GM12878 (cell line): ENCODE measurements around the gene SAMHD1. TPM values are rescaled to one million over a fixed set of nuclear protein-coding genes. Genes with fewer than 3 reads are reported as not detected.

ENCODE experiments used
- ATAC-seq: fragments of 200-7000 bp; cut with Tn5 transposase; 3 replicates; pipeline ENCODE4 v1.9.1; 2020; ENCODE audit warnings: mild to moderate bottlenecking, moderate library complexity
- BruUV-seq: library from RNA; stranded (reverse); fragments of 400-500 nt; replicated peaks from 2 replicates; lab custom pipeline; 2021; lab: Mats Ljungman, UMichigan
- CTCF ChIA-PET: fragments of 300-600 bp; sonication (Branson Sonifier 250); formaldehyde crosslinking; extraction: SDS; loops from one replicate; lab custom pipeline; 2021; ENCODE audit warnings: inconsistent platforms; lab: Yijun Ruan, JAX
- POLR2A ChIA-PET: fragments of 350-600 bp; formaldehyde crosslinking; extraction: SDS; loops from one replicate; lab custom pipeline; 2021; ENCODE audit warnings: inconsistent platforms; lab: Charles Lee
- RAD21 ChIA-PET: fragments of 300-600 bp; sonication (Branson Sonifier 250); formaldehyde crosslinking; loops from one replicate; lab custom pipeline; 2023; ENCODE audit warnings: antibody characterized with exemption; ENCODE audit not compliant: unreplicated experiment; lab: Charles Lee
- SMC1A ChIA-PET: fragments of 300-600 bp; sonication (Branson Sonifier 250); formaldehyde crosslinking; loops from one replicate; lab custom pipeline; 2023; ENCODE audit not compliant: unreplicated experiment, uncharacterized antibody; lab: Charles Lee
- DNase-seq: peaks from one replicate; pipeline ENCODE4 v3.0.0-alpha.2; 2011; ENCODE audit warnings: low read depth, low spot score
- FAIRE-seq: peaks from 3 replicates; lab custom pipeline; 2011; peaks lifted over from hg19 to GRCh38; lab: Jason Lieb, UNC
- H2AFZ ChIP-seq: 2 replicates; pipeline ENCODE4 v1.6.0; 2011; ENCODE audit warnings: low read depth, low read length, control low read depth; ENCODE audit not compliant: control insufficient read depth
- H3K27ac ChIP-seq: 2 replicates; pipeline ENCODE4 v1.5.1; 2011; ENCODE audit warnings: control low read depth; ENCODE audit not compliant: control insufficient read depth, insufficient read depth
- H3K27me3 ChIP-seq, 2 experiments: replicated peaks in 1 of 2; 2 replicates each; pipeline versions ENCODE4 v1.6.0 to v1.6.1; 2011; ENCODE audit warnings: low read length in 1 of 2; ENCODE audit not compliant: control insufficient read depth in 2 of 2, insufficient read depth in 2 of 2
- H3K36me3 ChIP-seq, 2 experiments: 2 replicates each; pipeline ENCODE4 v1.5.1; 2011; ENCODE audit warnings: low read length in 1 of 2; ENCODE audit not compliant: control insufficient read depth in 2 of 2, insufficient read depth in 2 of 2
- H3K4me1 ChIP-seq: 2 replicates; pipeline ENCODE4 v1.6.1; 2011; ENCODE audit warnings: mild to moderate bottlenecking, low read length, moderate library complexity, mixed read lengths; ENCODE audit not compliant: control insufficient read depth, insufficient read depth
- H3K4me2 ChIP-seq: 2 replicates; pipeline ENCODE4 v1.6.0; 2011; ENCODE audit warnings: control low read depth; ENCODE audit not compliant: control insufficient read depth, insufficient read depth
- H3K4me3 ChIP-seq: fragments of 200-600 bp; sonication (generic); 2 replicates; pipeline ENCODE4 v1.5.1; 2016
- H3K79me2 ChIP-seq: 2 replicates; pipeline ENCODE4 v1.6.0; 2011; ENCODE audit warnings: low read length; ENCODE audit not compliant: control insufficient read depth, insufficient read depth
- H3K9ac ChIP-seq: 2 replicates; pipeline ENCODE4 v1.8.0; 2011; ENCODE audit warnings: low read length, control low read depth, mixed read lengths; ENCODE audit not compliant: control insufficient read depth, insufficient read depth
- H3K9me3 ChIP-seq: replicated peaks from 3 replicates; pipeline ENCODE4 v1.5.1; 2011; ENCODE audit warnings: mild to moderate bottlenecking, low read length; ENCODE audit not compliant: control insufficient read depth, insufficient read depth
- H4K20me1 ChIP-seq: 2 replicates; pipeline ENCODE4 v1.6.0; 2011; ENCODE audit not compliant: control insufficient read depth, insufficient read depth
- ASH2L ChIP-seq: fragments of 300-600, 200-600 bp; sonication (generic); IDR thresholded peaks from 2 replicates; pipeline ENCODE4 v1.6.1; 2017; ENCODE audit warnings: low read depth, mild to moderate bottlenecking, borderline replicate concordance
- BHLHE40 ChIP-seq, 2 experiments: fragments of 450-650 bp in 1 of 2; IDR thresholded peaks; 2 replicates each; pipeline ENCODE4 v1.6.1; 2011 to 2017; ENCODE audit warnings: low read depth in 2 of 2, borderline replicate concordance in 1 of 2, improper control_type of control experiment in 1 of 2, low read length in 1 of 2, mild to moderate bottlenecking in 1 of 2
- BMI1 ChIP-seq: fragments of 450-650 bp; IDR thresholded peaks from 2 replicates; pipeline ENCODE4 v1.6.1; 2016; ENCODE audit warnings: mild to moderate bottlenecking, moderate library complexity, borderline replicate concordance
- CBX5 ChIP-seq: sonication (generic); IDR thresholded peaks from 2 replicates; pipeline ENCODE4 v1.6.1; 2016; ENCODE audit warnings: low read depth, moderate library complexity, mild to moderate bottlenecking, inconsistent platforms
- GATAD2B ChIP-seq: fragments of 450-650 bp; conservative IDR thresholded peaks from 2 replicates; pipeline ENCODE4 v1.6.1; 2017; ENCODE audit warnings: low read depth, mild to moderate bottlenecking, moderate library complexity
- HCFC1 ChIP-seq: fragments of 150-350 bp; IDR thresholded peaks from 2 replicates; pipeline ENCODE4 v1.6.1; 2014; ENCODE audit warnings: low read length
- HDAC6 ChIP-seq: fragments of 200-600 bp; sonication (generic); IDR thresholded peaks from one replicate; pipeline ENCODE4 v1.8.0; 2017; ENCODE audit warnings: antibody characterized with exemption; ENCODE audit not compliant: unreplicated experiment
- KAT2A ChIP-seq: conservative IDR thresholded peaks from 2 replicates; pipeline ENCODE4 v1.6.1; 2011; ENCODE audit warnings: low read depth, low read length; ENCODE audit not compliant: control insufficient read depth
- KLF5 ChIP-seq: fragments of 450-650 bp; IDR thresholded peaks from 2 replicates; pipeline ENCODE4 v1.6.1; 2014; ENCODE audit warnings: mild to moderate bottlenecking; ENCODE audit not compliant: partially characterized antibody
- MEF2A ChIP-seq: IDR thresholded peaks from 2 replicates; pipeline ENCODE4 v1.6.1; 2011; ENCODE audit warnings: low read depth, mild to moderate bottlenecking, low read length, moderate library complexity; ENCODE audit not compliant: insufficient read depth
- MXI1 ChIP-seq: fragments of 150-350 bp; IDR thresholded peaks from 2 replicates; pipeline ENCODE4 v1.6.1; 2011; ENCODE audit warnings: low read depth, mild to moderate bottlenecking, inconsistent platforms, low read length, improper control_type of control experiment
- PML ChIP-seq: IDR thresholded peaks from 2 replicates; pipeline ENCODE4 v1.6.1; 2012; ENCODE audit warnings: low read length, inconsistent platforms
- RCOR1 ChIP-seq: conservative IDR thresholded peaks from 2 replicates; pipeline ENCODE4 v1.6.1; 2012; ENCODE audit warnings: low read depth, low read length, improper control_type of control experiment
- SIX5 ChIP-seq: IDR thresholded peaks from 2 replicates; pipeline ENCODE4 v1.6.1; 2011; ENCODE audit warnings: mild to moderate bottlenecking, low read depth, low read length, moderate library complexity; ENCODE audit not compliant: severe bottlenecking
- SMARCA5 ChIP-seq: fragments of 450-650 bp; IDR thresholded peaks from 2 replicates; pipeline ENCODE4 v1.6.1; 2017; ENCODE audit warnings: mild to moderate bottlenecking
- SREBF2 ChIP-seq: IDR thresholded peaks from 2 replicates; pipeline ENCODE4 v1.6.1; 2012; ENCODE audit warnings: mild to moderate bottlenecking, low read length
- STAT3 ChIP-seq: IDR thresholded peaks from 2 replicates; pipeline ENCODE4 v1.6.1; 2011; ENCODE audit warnings: low read depth, low read length, improper control_type of control experiment
- SUZ12 ChIP-seq: fragments of 200-600 bp; sonication (generic); IDR thresholded peaks from one replicate; pipeline ENCODE4 v1.6.1; 2018; ENCODE audit warnings: antibody characterized with exemption, mild to moderate bottlenecking; ENCODE audit not compliant: unreplicated experiment
- USF1 ChIP-seq: IDR thresholded peaks from 2 replicates; pipeline ENCODE4 v1.6.1; 2011; ENCODE audit warnings: borderline replicate concordance, low read depth, mild to moderate bottlenecking, moderate library complexity, mixed read lengths, low read length; ENCODE audit not compliant: insufficient read depth; ENCODE audit errors: extremely low read length
- ZBTB11 ChIP-seq: fragments of 450-650 bp; formaldehyde crosslinking; IDR thresholded peaks from 2 replicates; pipeline ENCODE4 v1.5.0; 2022; ENCODE audit warnings: mild to moderate bottlenecking, missing genetic modification characterization
- ZNF384 ChIP-seq: IDR thresholded peaks from 2 replicates; pipeline ENCODE4 v1.6.1; 2012; ENCODE audit warnings: low read depth, mild to moderate bottlenecking, low read length, improper control_type of control experiment, borderline replicate concordance
- WGBS: methylation state at CpG from one replicate; pipeline ENCODE4 v1.1.6; 2016; ENCODE audit warnings: low lambda C conversion rate; ENCODE audit not compliant: insufficient replicate concordance, insufficient coverage; ENCODE audit errors: missing lambda C conversion rate; 5-methylcytosine and 5-hydroxymethylcytosine counted together
- in situ Hi-C: fragments of 300-500 bp; cut with MboI; formaldehyde crosslinking; loops from 9 replicates; pipeline ENCODE4 v1.14.3; 2018; ENCODE audit warnings: mixed read lengths
- intact Hi-C: fragments of 100-400 bp; cut with micrococcal nuclease; formaldehyde crosslinking; loops from one replicate; pipeline ENCODE4 v1.14.2; 2022; ENCODE audit not compliant: unreplicated experiment
- polyA plus RNA-seq, 11 experiments: library from polyadenylated mRNA; depleted of rRNA in 4 of 11; unstranded in 6 of 11; stranded (reverse) in 5 of 11; fragments of >200 nt; fragmentation: Nextera tagmentation in 4 of 11; fragmentation: Illumina TruSeq in 1 of 11; extraction: Ambion mirVana in 4 of 11; extraction: Trizol in 1 of 11; gene quantifications; 1 replicate in 1 of 11; 2 replicates in 10 of 11; pipeline versions ENCODE4 v1.2.1 to v1.2.3, GENCODE V29; 2011 to 2016; ENCODE audit warnings: inconsistent platforms in 2 of 11, missing spikeins in 2 of 11, low read depth in 1 of 11
- total RNA-seq, 4 experiments: library from RNA; depleted of rRNA in 3 of 4; stranded (reverse); fragments of >200 nt in 3 of 4; fragmentation: Illumina TruSeq in 1 of 4; extraction: Trizol in 1 of 4; gene quantifications; 2 replicates each; pipeline versions ENCODE4 v1.2.1 to v1.2.3, GENCODE V29; 2013 to 2021

The SAMHD1 gene
- total and polyA plus RNA-seq, 10 of the 15 experiments (the other 5 are each of a cell fraction or from before 2014, with no cell fraction given): 20.5 to 47.9 (median 38.8) TPM

GRCh38 chr20:36929691-36930090, 21.8 kb downstream of the SAMHD1 start (continued):
- TF ChIP-seq ZBTB11 (CRISPR knock-in tag): no peak

DNA sequence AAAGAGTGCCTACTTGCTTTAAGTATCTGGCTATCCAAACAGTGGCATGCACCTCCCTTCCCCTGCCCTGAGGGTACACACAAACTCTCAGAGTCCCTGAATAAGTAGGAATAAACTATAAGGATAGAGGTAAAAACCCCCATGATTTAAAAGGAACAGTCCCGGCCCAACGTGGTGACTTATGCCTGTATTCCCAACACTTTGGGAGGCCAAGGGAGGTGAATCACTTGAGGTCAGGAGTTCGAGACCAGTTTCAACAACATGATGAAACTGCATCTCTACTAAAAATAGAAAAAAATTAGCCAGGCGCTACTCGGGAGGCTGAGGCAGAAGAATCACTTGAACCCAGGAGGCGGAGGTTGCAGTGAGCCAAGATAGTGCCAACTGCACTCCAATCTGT, 22.2 kb downstream of the SAMHD1 start:
- intact Hi-C loops (no loop called here), in situ Hi-C loops (no loop called here)
- Histone ChIP-seq H3K9ac (no peak overlapping the region), H3K9me3 (no peaks in the 10 kb centered on the region), H3K4me3 (no peak overlapping the region), H3K36me3 (peaks cover 4 to 25% of the 10 kb centered on the region in 2 experiments; a peak in 3 of 4 replicates), H3K4me2 (no peak overlapping the region), H3K27ac (no peak overlapping the region), H3K4me1 (no peaks in the 10 kb centered on the region), H4K20me1 (no peaks in the 10 kb centered on the region), H3K79me2 (no peaks in the 10 kb centered on the region), H2AFZ (no peak overlapping the region), H3K27me3 (no peaks in the 10 kb centered on the region)
- no TSS peak for BruUV-seq
- WGBS: 100% methylated on average over 6 of the region's 6 CpGs
- CTCF ChIA-PET: interaction anchor here (1.7 kb wide), 1 partner anchor 10 kb away, joined by 8 read pairs; no protein-coding TSS in a partner anchor
- RAD21 ChIA-PET: no interaction called here
- POLR2A ChIA-PET: no interaction called here
- DNase-seq: no peak
- SMC1A ChIA-PET: no interaction called here
- ATAC-seq: no peak
- no peak for TF ChIP-seq SIX5
- TF ChIP-seq KAT2A: no peak
- no peak for TF ChIP-seq BMI1
- TF ChIP-seq SUZ12: no peak
- TF ChIP-seq HCFC1: no peak
- TF ChIP-seq RCOR1: no peak
- no peak for TF ChIP-seq ASH2L
- no peak for TF ChIP-seq MXI1
- TF ChIP-seq USF1: no peak
- TF ChIP-seq HDAC6: no peak
- no peak for TF ChIP-seq STAT3
- TF ChIP-seq ZNF384: no peak
- TF ChIP-seq CBX5: no peak
- no peak for TF ChIP-seq MEF2A
- no peak for TF ChIP-seq SMARCA5
- TF ChIP-seq PML: no peak
- TF ChIP-seq SREBF2: no peak
- TF ChIP-seq BHLHE40 (IDR thresholded peaks at IDR 0.05; ENCODE audit: borderline replicate concordance in 1 of 2, low read depth in 2 of 2, low read length in 1 of 2): no peak
- TF ChIP-seq KLF5: no peak
- no peak for TF ChIP-seq GATAD2B
- FAIRE-seq: no peak
